SK-N-SH treated with all-trans-retinoic acid at 6 μM for 48 hours (cell line): ENCODE data around the gene DNAH9.

Experiments
- ARNTL ChIP-seq: fragments of 450-650 bp; formaldehyde crosslinking; IDR thresholded peaks from 2 replicates; pipeline ENCODE4 v1.5.0; 2020; ENCODE audit warnings: low read depth, mild to moderate bottlenecking, moderate library complexity, borderline replicate concordance
- BACH2 ChIP-seq: fragments of 250-450 bp; sonication (Bioruptor Pico); IDR thresholded peaks from 2 replicates; pipeline ENCODE4 v1.9.0; 2021; ENCODE audit warnings: mild to moderate bottlenecking, borderline replicate concordance
- ESRRG ChIP-seq: fragments of 250-450 bp; sonication (Bioruptor Pico); IDR thresholded peaks from 2 replicates; pipeline ENCODE4 v1.6.1; 2021; ENCODE audit warnings: mild to moderate bottlenecking
- OSR1 ChIP-seq: fragments of 250-450 bp; sonication (Bioruptor Pico); IDR thresholded peaks from 2 replicates; pipeline ENCODE4 v1.8.0; 2022; ENCODE audit warnings: moderate library complexity, mild to moderate bottlenecking, inconsistent platforms
- POU6F1 ChIP-seq: fragments of 250-450 bp; sonication (Bioruptor Pico); IDR thresholded peaks from 2 replicates; pipeline ENCODE4 v1.8.0; 2021; ENCODE audit warnings: low read depth, mild to moderate bottlenecking, moderate library complexity, borderline replicate concordance
- PPARA ChIP-seq: fragments of 250-450 bp; sonication (Bioruptor Pico); IDR thresholded peaks from 2 replicates; pipeline ENCODE4 v1.5.0; 2020; ENCODE audit warnings: mild to moderate bottlenecking, borderline replicate concordance
- RARB ChIP-seq: fragments of 250-450 bp; sonication (Bioruptor Pico); IDR thresholded peaks from 2 replicates; pipeline ENCODE4 v1.8.0; 2021; ENCODE audit warnings: mild to moderate bottlenecking, moderate library complexity
- TCF4 ChIP-seq: fragments of 250-450 bp; sonication (Bioruptor Pico); IDR thresholded peaks from 2 replicates; pipeline ENCODE4 v1.8.0; 2021; ENCODE audit warnings: mild to moderate bottlenecking, moderate library complexity, borderline replicate concordance
- ZFP3 ChIP-seq: fragments of 250-450 bp; sonication (Bioruptor Pico); IDR thresholded peaks from 2 replicates; pipeline ENCODE4 v1.5.0; 2020; ENCODE audit warnings: mild to moderate bottlenecking, moderate library complexity
- ZFP30 ChIP-seq: fragments of 450-650 bp; formaldehyde crosslinking; IDR thresholded peaks from 2 replicates; pipeline ENCODE4 v1.5.0; 2022; ENCODE audit warnings: mild to moderate bottlenecking, moderate library complexity
- ZNF565 ChIP-seq: fragments of 450-650 bp; formaldehyde crosslinking; conservative IDR thresholded peaks from 2 replicates; pipeline ENCODE4 v1.5.0; 2020; ENCODE audit warnings: low read depth, mild to moderate bottlenecking, moderate library complexity
- ZNF8 ChIP-seq: fragments of 450-650 bp; formaldehyde crosslinking; IDR thresholded peaks from 2 replicates; pipeline ENCODE4 v1.5.0; 2020; ENCODE audit warnings: mild to moderate bottlenecking, moderate library complexity

GRCh38 chr17:11642655-11643054 lies 44.4 kb downstream of the DNAH9 start:
- TF ChIP-seq BACH2 (CRISPR knock-in tag) (no peak), ZFP3 (CRISPR knock-in tag) (no peak), PPARA (CRISPR knock-in tag) (no peak), ARNTL (CRISPR knock-in tag) (no peak), ZFP30 (CRISPR knock-in tag) (no peak), OSR1 (no peak), ESRRG (CRISPR knock-in tag) (no peak), POU6F1 (CRISPR knock-in tag) (no peak), ZNF8 (CRISPR knock-in tag) (no peak), RARB (CRISPR knock-in tag) (no peak), ZNF565 (CRISPR knock-in tag) (no peak), TCF4 (no peak)
